ENCODE measurements around the gene VSTM4. TPM values are rescaled to one million over a fixed set of nuclear protein-coding genes. Genes with fewer than 3 reads are reported as not detected.

VSTM4 gene
- total and polyA plus RNA-seq, 2 experiments from 2014 or later: 9.0 to 10.2 TPM

GRCh38 chr10:49150426-49150825 lies 35.1 kb upstream of the VSTM4 start:
- Histone ChIP-seq H4K20me1 (ENCODE audit: insufficient read depth, poor library complexity, severe bottlenecking) (no peaks in the 10 kb centered on the region), H3K79me2 (no peaks in the 10 kb centered on the region), H3K27me3 (no peaks in the 10 kb centered on the region), H3K36me3 (replicated peaks; ENCODE audit: insufficient read depth, low read depth) (no peaks in the 10 kb centered on the region), H3K9me2 (replicated peaks; ENCODE audit: insufficient read depth) (no peaks in the 10 kb centered on the region), H3K4me2 (no peak overlapping the region), H3K4me3 (no peak overlapping the region), H3K27ac (no peak overlapping the region), H3K9me3 (ENCODE audit: low read depth) (no peaks in the 10 kb centered on the region), H2AFZ (no peak overlapping the region), H3K4me1 (ENCODE audit: insufficient read depth) (no peaks in the 10 kb centered on the region)
- DNase-seq (ENCODE audit: low spot score): no peak
- WGBS (ENCODE audit: low lambda C conversion rate, missing lambda C conversion rate): 75% methylated on average over 5 of the region's 5 CpGs
- TF ChIP-seq EZH2 (IDR thresholded peaks at IDR 0.05; ENCODE audit: borderline replicate concordance) (no peak), CTCF (IDR thresholded peaks at IDR 0.05; ENCODE audit: poor library complexity) (no peak), EZH2phosphoT487 (IDR thresholded peaks at IDR 0.05; ENCODE audit: low read depth, severe bottlenecking, unreplicated experiment) (no peak)

GRCh38 chr10:49149881-49150280 lies 34.6 kb upstream of the VSTM4 start:
- H3K36me3 ChIP-seq (replicated peaks; ENCODE audit: insufficient read depth, low read depth): no peaks in the 10 kb centered on the region
- no peaks in the 10 kb centered on the region for H3K9me3 ChIP-seq (ENCODE audit: low read depth)
- H3K79me2 ChIP-seq: no peaks in the 10 kb centered on the region
- no peaks in the 10 kb centered on the region for H3K4me1 ChIP-seq (ENCODE audit: insufficient read depth)
- no peak for DNase-seq (ENCODE audit: low spot score)
- H3K27ac ChIP-seq: no peak overlapping the region
- H3K27me3 ChIP-seq: no peaks in the 10 kb centered on the region
- no peak overlapping the region for H3K4me3 ChIP-seq
- H3K9me2 ChIP-seq (replicated peaks; ENCODE audit: insufficient read depth): no peaks in the 10 kb centered on the region
- H3K4me2 ChIP-seq: no peak overlapping the region
- WGBS (ENCODE audit: low lambda C conversion rate, missing lambda C conversion rate): 85% methylated on average over 3 of the region's 3 CpGs
- TF ChIP-seq EZH2phosphoT487 (IDR thresholded peaks at IDR 0.05; ENCODE audit: low read depth, severe bottlenecking, unreplicated experiment) (no peak), EZH2 (IDR thresholded peaks at IDR 0.05; ENCODE audit: borderline replicate concordance) (no peak), CTCF (IDR thresholded peaks at IDR 0.05; ENCODE audit: poor library complexity) (no peak)
- H2AFZ ChIP-seq: no peak overlapping the region
- no peaks in the 10 kb centered on the region for H4K20me1 ChIP-seq (ENCODE audit: insufficient read depth, poor library complexity, severe bottlenecking)

GRCh38 chr10:49144058-49144720 lies 28.9 kb upstream of the VSTM4 start:
- WGBS (ENCODE audit: low lambda C conversion rate, missing lambda C conversion rate): 62% methylated on average over 2 of the region's 2 CpGs
- no peaks in the 10 kb centered on the region for H3K9me2 ChIP-seq (replicated peaks; ENCODE audit: insufficient read depth)
- H3K4me2 ChIP-seq: no peak overlapping the region
- no peak for DNase-seq (ENCODE audit: low spot score)
- no peaks in the 10 kb centered on the region for H4K20me1 ChIP-seq (ENCODE audit: insufficient read depth, poor library complexity, severe bottlenecking)
- no peak overlapping the region for H3K4me3 ChIP-seq
- H2AFZ ChIP-seq: no peak overlapping the region
- peaks cover 17% of the 10 kb centered on the region for H3K4me1 ChIP-seq (ENCODE audit: insufficient read depth)
- no peaks in the 10 kb centered on the region for H3K27me3 ChIP-seq
- no peak for TF ChIP-seq EZH2phosphoT487 (IDR thresholded peaks at IDR 0.05; ENCODE audit: low read depth, severe bottlenecking, unreplicated experiment)
- TF ChIP-seq CTCF (IDR thresholded peaks at IDR 0.05; ENCODE audit: poor library complexity): no peak
- no peak for TF ChIP-seq EZH2 (IDR thresholded peaks at IDR 0.05; ENCODE audit: borderline replicate concordance)
- H3K9me3 ChIP-seq (ENCODE audit: low read depth): no peaks in the 10 kb centered on the region
- H3K79me2 ChIP-seq: no peaks in the 10 kb centered on the region
- no peak overlapping the region for H3K27ac ChIP-seq
- no peaks in the 10 kb centered on the region for H3K36me3 ChIP-seq (replicated peaks; ENCODE audit: insufficient read depth, low read depth)

All from hepatocyte (in vitro differentiated cells).